ENCODE results near the gene CLPTM1L. TPM values are rescaled to one million over a fixed set of nuclear protein-coding genes. Genes with fewer than 3 reads are reported as not detected.

The CLPTM1L gene
- total RNA-seq, 4 donors from 2014 or later: 65.0 to 165 (median 106) TPM

- ATAC-seq (ENCODE audit: low FRiP score) (no peak), DNase-seq (ENCODE audit: low spot score) (no peak)
- TF ChIP-seq CTCF (IDR thresholded peaks at IDR 0.05): no peak
Observed at GRCh38 chr5:1324719-1325190, 20.1 kb downstream of the CLPTM1L start.

DNA sequence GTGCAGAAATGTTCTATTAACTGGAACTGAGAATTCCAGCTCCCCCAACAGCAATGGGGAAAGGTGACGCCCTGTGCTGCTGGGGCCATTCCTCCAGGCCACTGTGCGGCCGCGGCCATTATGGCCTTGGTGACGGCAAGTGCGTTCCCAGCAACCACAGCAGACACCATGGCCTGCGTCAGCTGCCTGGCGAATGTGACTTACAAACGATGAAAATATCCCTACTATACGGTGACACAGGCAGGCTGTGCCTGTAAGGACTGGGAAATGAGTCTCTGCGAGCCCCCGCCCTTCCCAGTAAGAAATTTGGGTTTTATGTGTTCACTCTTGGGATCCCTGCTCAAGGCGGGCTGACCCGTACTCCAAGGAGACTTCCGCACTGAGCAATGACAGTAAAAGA lies 20.6 kb downstream of the CLPTM1L start:
- DNase-seq (ENCODE audit: low spot score) (no peak), ATAC-seq (ENCODE audit: low FRiP score) (no peak)
- TF ChIP-seq CTCF (IDR thresholded peaks at IDR 0.05): no peak

DNA sequence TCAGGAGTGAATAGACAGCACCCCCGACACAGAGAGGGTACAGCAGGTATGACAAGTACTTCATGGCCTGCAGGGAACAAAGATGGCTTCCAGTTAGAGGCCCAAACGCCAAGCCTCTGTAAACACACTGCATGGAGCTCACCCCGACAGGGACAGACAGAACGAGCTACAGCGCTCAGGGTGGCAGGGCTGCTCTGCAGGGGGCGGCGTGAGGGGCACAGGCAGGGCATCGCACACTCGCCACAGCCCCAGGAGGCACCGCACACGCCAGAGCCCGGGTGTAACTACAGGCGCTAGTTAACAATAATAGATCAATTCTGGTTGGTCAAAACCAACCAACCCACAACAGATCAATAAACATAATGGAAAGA lies 21.1 kb downstream of the CLPTM1L start:
- DNase-seq (ENCODE audit: low spot score): no peak
- no peak for ATAC-seq (ENCODE audit: low FRiP score)
- no peak for TF ChIP-seq CTCF (IDR thresholded peaks at IDR 0.05)

DNA sequence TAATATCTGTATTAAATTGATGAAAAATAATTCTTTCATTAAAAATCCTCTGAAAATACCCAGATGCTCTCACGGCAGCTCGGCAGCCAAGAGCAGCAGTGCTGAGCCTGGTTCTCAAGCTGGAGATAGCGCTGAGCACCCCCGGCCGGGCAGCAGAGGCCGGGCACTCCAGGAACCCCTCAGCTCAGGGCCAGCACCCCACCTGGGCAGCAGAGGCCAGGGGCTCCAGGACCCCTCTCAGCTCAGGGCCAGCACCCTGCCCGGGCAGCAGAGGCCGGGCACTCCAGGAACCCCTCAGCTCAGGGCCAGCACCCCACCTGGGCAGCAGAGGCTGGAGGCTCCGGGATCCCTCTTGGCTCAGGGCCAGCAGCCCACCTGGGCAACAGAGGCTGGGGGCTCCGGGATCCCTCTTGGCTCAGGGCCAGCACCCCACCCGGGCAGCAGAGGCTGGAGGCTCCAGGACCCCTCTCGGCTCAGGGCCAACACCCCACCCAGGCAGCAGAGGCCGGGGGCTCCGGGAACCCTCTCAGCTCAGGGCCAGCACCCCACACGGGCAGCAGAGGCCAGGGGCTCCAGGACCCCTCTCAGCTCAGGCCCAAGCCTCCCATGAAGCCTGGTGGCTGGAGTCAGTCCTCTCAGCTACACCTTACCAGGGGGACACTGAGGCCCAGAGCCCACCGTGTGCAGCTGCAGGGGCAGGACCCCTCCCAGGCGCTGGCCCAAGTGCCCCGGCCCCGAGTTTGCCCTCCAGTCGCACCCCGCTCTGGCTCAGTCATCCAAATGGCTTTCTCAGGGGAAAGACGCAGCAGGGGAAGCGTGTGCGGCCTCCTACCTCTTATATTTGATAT lies 21.7 kb downstream of the CLPTM1L start:
- no peak for DNase-seq (ENCODE audit: low spot score)
- no peak for TF ChIP-seq CTCF (IDR thresholded peaks at IDR 0.05)
- ATAC-seq (ENCODE audit: low FRiP score): no peak

GRCh38 chr5:1322036-1322900 lies 22.6 kb downstream of the CLPTM1L start:
- no peak for ATAC-seq (ENCODE audit: low FRiP score)
- no peak for DNase-seq (ENCODE audit: low spot score)
- no peak for TF ChIP-seq CTCF (IDR thresholded peaks at IDR 0.05)

DNA sequence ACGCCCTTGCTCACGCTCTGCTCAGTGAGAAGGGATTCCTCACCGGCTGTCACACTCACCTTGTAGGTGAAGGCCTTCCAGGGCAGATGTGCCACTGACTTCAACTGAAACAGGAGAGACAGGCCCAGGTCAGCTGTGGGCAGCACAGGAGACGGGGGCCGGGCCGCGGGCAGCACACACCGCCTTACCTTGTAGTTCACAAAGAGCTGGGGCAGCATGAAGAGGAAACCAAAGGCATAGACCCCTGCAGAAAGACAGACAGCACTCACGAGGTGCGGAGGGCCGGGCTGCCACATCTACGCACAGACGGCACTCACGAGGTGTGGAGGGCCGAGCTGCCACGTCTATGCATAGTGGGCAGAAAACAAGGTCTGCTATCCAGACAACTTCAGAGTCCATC lies 23.3 kb downstream of the CLPTM1L start:
- no peak for ATAC-seq (ENCODE audit: low FRiP score)
- TF ChIP-seq CTCF (IDR thresholded peaks at IDR 0.05): no peak

More for the DNA sequence above, 23.3 kb downstream of the CLPTM1L start:
- no peak for DNase-seq (ENCODE audit: low spot score)

All from omental fat pad (tissue), 4 donors.